ENCODE results near the gene TTC6.

DNA sequence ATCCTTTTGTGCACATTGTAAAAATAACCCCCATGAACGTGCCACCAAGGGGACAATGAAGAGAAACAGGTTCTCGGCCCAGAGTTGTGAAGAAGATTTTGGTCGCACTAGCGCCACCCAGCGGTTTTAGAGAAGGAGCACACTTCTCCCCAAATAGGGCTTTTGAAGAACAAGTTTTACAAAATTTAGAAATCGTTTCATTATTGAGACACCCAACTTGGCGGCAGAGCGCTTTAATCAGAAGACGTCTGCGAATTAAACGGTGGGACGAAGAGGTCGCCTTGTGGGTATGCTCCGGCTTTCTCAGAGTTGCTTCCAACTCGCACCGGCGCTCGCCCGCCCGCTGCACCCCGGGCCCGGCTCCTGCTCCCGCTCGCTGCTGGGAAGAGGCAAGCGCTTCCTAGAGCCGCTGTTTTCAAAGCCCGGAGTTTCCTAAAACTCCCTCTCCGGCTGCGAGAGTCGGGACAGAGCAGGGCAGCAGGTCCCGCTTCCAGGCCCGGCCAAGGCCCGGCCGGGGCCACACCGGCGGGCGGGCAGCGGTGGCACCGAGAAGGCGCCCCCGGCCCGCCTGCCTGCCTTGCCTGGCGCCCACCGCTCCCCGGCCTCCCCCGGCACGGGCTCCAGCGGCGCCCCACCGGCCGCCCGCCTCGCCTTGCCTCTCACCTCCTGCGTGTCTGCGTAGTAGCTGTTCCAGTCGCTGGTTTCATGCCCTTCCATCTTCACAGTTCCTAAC lies 1.0 kb upstream of the TTC6 start:
- no peak for TF ChIP-seq SMC3 (IDR thresholded peaks at IDR 0.05; ENCODE audit: borderline replicate concordance, low read length)
- TF ChIP-seq NRF1 (conservative IDR thresholded peaks at IDR 0.05; ENCODE audit: low read depth, low read length) = no peak
- no peak for TF ChIP-seq MAX (IDR thresholded peaks at IDR 0.05; ENCODE audit: low read depth, low read length)
- no peak for TF ChIP-seq NFYA (IDR thresholded peaks at IDR 0.05; ENCODE audit: borderline replicate concordance, low read depth, low read length)
- no peak for TF ChIP-seq ZNF384 (IDR thresholded peaks at IDR 0.05; ENCODE audit: borderline replicate concordance, low read depth, low read length)
- TF ChIP-seq EP300 (IDR thresholded peaks at IDR 0.05; ENCODE audit: borderline replicate concordance in 1 of 2, control insufficient read depth in 1 of 2, low read depth in 2 of 2, low read length in 2 of 2) = no peak
- TF ChIP-seq CTCF (IDR thresholded peaks at IDR 0.05 in 2 of 3, conservative IDR thresholded peaks at IDR 0.05 in 1 of 3; ENCODE audit: control insufficient read depth in 2 of 3, extremely low read depth in 1 of 3, insufficient read depth in 1 of 3, low read depth in 3 of 3, low read length in 3 of 3) = peak in 2 of 3 experiments; percentile 15 to 26; a peak in 2 of 6 replicates
- no peak for TF ChIP-seq PAX5 (IDR thresholded peaks at IDR 0.05; ENCODE audit: borderline replicate concordance, low read depth, low read length)
- TF ChIP-seq TAF1 (IDR thresholded peaks at IDR 0.05; ENCODE audit: borderline replicate concordance, low read depth, low read length) = no peak
- no peak for TF ChIP-seq EZH2 (IDR thresholded peaks at IDR 0.05; ENCODE audit: borderline replicate concordance, control insufficient read depth, low read depth, low read length)
- TF ChIP-seq POLR2AphosphoS5 (IDR thresholded peaks at IDR 0.05; ENCODE audit: low read length) = no peak
- no peak for TF ChIP-seq YY1 (IDR thresholded peaks at IDR 0.05; ENCODE audit: low read depth, low read length)
- TF ChIP-seq, protein P1, sequence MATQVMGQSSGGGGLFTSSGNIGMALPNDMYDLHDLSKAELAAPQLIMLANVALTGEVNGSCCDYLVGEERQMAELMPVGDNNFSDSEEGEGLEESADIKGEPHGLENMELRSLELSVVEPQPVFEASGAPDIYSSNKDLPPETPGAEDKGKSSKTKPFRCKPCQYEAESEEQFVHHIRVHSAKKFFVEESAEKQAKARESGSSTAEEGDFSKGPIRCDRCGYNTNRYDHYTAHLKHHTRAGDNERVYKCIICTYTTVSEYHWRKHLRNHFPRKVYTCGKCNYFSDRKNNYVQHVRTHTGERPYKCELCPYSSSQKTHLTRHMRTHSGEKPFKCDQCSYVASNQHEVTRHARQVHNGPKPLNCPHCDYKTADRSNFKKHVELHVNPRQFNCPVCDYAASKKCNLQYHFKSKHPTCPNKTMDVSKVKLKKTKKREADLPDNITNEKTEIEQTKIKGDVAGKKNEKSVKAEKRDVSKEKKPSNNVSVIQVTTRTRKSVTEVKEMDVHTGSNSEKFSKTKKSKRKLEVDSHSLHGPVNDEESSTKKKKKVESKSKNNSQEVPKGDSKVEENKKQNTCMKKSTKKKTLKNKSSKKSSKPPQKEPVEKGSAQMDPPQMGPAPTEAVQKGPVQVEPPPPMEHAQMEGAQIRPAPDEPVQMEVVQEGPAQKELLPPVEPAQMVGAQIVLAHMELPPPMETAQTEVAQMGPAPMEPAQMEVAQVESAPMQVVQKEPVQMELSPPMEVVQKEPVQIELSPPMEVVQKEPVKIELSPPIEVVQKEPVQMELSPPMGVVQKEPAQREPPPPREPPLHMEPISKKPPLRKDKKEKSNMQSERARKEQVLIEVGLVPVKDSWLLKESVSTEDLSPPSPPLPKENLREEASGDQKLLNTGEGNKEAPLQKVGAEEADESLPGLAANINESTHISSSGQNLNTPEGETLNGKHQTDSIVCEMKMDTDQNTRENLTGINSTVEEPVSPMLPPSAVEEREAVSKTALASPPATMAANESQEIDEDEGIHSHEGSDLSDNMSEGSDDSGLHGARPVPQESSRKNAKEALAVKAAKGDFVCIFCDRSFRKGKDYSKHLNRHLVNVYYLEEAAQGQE (IDR thresholded peaks at IDR 0.05; ENCODE audit: low read depth, low read length) = no peak
- no peak for TF ChIP-seq POLR2A (IDR thresholded peaks at IDR 0.05; ENCODE audit: low read depth, low read length)

All from GM12878 (cell line).